Sigmoid colon (tissue), 7 donors: Measurements from ENCODE around the gene BGLAP. TPM values are rescaled to one million over a fixed set of nuclear protein-coding genes. Genes with fewer than 3 reads are reported as not detected.

ENCODE experiments used
- DNase-seq: peaks from one replicate; pipeline ENCODE4 v3.0.0-alpha.2; 2019
- H3K27ac ChIP-seq, 4 donors: fragments of 200-600 bp; sonication (generic); one replicate each; pipeline ENCODE4 v1.5.1; 2016 to 2019; ENCODE audit warnings: mild to moderate bottlenecking in 1 of 4
- H3K27me3 ChIP-seq, 3 donors: fragments of 200-600 bp; sonication (generic); one replicate each; pipeline ENCODE4 v1.5.1; 2019; ENCODE audit warnings: mild to moderate bottlenecking in 1 of 3
- H3K36me3 ChIP-seq, 4 donors: fragments of 200-600 bp; sonication (generic); one replicate each; pipeline ENCODE4 v1.5.1; 2016 to 2019
- H3K4me1 ChIP-seq, 4 donors: fragments of 200-600 bp; sonication (generic); one replicate each; pipeline ENCODE4 v1.5.1; 2017 to 2019
- H3K4me3 ChIP-seq, 4 donors: fragments of 200-600 bp; sonication (generic); one replicate each; pipeline ENCODE4 v1.5.1; 2017 to 2019; ENCODE audit warnings: mild to moderate bottlenecking in 2 of 4, moderate library complexity in 1 of 4
- H3K9me3 ChIP-seq, 4 donors: fragments of 200-600 bp in 3 of 4; sonication (generic) in 3 of 4; one replicate each; pipeline versions ENCODE4 v1.5.1 to v1.6.1; 2013 to 2019
- EP300 ChIP-seq, 4 donors: sonication (generic); formaldehyde crosslinking; IDR thresholded peaks; one replicate each; pipeline ENCODE4 v1.6.1; 2017; ENCODE audit warnings: antibody characterized with exemption in 4 of 4
- POLR2A ChIP-seq, 2 donors: fragments of 450-650 bp; IDR thresholded peaks; one replicate each; pipeline ENCODE4 v1.6.1; 2016; ENCODE audit warnings: antibody characterized with exemption in 2 of 2, mild to moderate bottlenecking in 2 of 2, moderate library complexity in 2 of 2
- POLR2AphosphoS5 ChIP-seq, 4 donors: sonication (generic); formaldehyde crosslinking; IDR thresholded peaks; one replicate each; pipeline ENCODE4 v1.6.1; 2017; ENCODE audit warnings: antibody characterized with exemption in 4 of 4
- WGBS, 2 donors: extraction: QIAGEN DNeasy Blood & Tissue Kit; methylation state at CpG; one replicate each; pipeline ENCODE4 v1.1.7; 2013; 5-methylcytosine and 5-hydroxymethylcytosine counted together
- intact Hi-C: fragments of 100-400 bp; cut with DNase I; formaldehyde crosslinking; loops from one replicate; pipeline ENCODE4 v1.15.1; 2023
- polyA plus RNA-seq, 3 donors: library from polyadenylated mRNA; stranded (reverse); fragments of 200-250 nt; gene quantifications; one replicate each; pipeline ENCODE4 v1.2.3, GENCODE V29; 2013
- total RNA-seq, 4 donors: library from RNA; depleted of rRNA; stranded (reverse); fragments of >200 nt; gene quantifications; one replicate each; pipeline ENCODE4 v1.1.0, GENCODE V29; 2016
- TF ChIP-seq, protein P1 (sequence below), 4 experiments: fragments of 450-650 bp in 3 of 4; fragments of 200-600 bp in 1 of 4; IDR thresholded peaks; one replicate each; pipeline ENCODE4 v1.5.1; 2016 to 2019; ENCODE audit warnings: antibody characterized with exemption in 4 of 4, mild to moderate bottlenecking in 3 of 4, moderate library complexity in 2 of 4
- donor health status: healthy with polysubstance abuse.
- donor health status: Bipolar disorder and iron deficiency.
- donor health status: healthy.

BGLAP gene
- total and polyA plus RNA-seq, 7 donors, result 1.0 to 15.9 (median 4.3) TPM; not detected in 2

DNA sequence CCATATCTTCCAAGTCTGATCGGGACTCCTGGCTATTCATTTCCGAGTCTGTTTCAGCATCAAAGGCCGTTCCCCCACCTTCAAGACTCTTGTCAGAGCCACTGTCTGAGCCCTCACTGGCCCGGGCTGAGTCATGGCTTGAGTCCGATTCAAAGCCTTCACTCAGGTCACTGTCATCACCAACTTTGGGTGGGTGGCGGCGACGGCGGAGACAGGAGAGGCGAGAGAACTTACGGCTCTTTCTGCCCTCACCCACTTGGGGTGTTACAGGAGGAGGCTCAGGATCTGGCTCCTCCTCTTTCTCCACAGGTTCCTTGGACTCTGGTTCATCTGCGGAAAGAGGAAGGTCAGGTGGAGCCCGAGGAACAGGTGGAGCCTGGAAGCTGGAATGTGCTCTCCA is 24.1 kb downstream of the BGLAP start:
- Histone ChIP-seq H3K27ac (no peak overlapping the region), H3K4me1 (peaks cover 0 to 5% (median 0%) of the 10 kb centered on the region in 4 donors), H3K9me3 (no peaks in the 10 kb centered on the region), H3K36me3 (peaks cover 41 to 99% (median 70%) of the 10 kb centered on the region in 4 donors), H3K4me3 (no peak overlapping the region), H3K27me3 (no peaks in the 10 kb centered on the region)
- intact Hi-C loops, result no loop called here
- TF ChIP-seq EP300 (IDR thresholded peaks at IDR 0.05), result no peak
- no peak for TF ChIP-seq POLR2AphosphoS5 (IDR thresholded peaks at IDR 0.05)
- TF ChIP-seq POLR2A (IDR thresholded peaks at IDR 0.05), result no peak
- TF ChIP-seq, protein P1, sequence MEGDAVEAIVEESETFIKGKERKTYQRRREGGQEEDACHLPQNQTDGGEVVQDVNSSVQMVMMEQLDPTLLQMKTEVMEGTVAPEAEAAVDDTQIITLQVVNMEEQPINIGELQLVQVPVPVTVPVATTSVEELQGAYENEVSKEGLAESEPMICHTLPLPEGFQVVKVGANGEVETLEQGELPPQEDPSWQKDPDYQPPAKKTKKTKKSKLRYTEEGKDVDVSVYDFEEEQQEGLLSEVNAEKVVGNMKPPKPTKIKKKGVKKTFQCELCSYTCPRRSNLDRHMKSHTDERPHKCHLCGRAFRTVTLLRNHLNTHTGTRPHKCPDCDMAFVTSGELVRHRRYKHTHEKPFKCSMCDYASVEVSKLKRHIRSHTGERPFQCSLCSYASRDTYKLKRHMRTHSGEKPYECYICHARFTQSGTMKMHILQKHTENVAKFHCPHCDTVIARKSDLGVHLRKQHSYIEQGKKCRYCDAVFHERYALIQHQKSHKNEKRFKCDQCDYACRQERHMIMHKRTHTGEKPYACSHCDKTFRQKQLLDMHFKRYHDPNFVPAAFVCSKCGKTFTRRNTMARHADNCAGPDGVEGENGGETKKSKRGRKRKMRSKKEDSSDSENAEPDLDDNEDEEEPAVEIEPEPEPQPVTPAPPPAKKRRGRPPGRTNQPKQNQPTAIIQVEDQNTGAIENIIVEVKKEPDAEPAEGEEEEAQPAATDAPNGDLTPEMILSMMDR (IDR thresholded peaks at IDR 0.05), result no peak
- no peak for DNase-seq
- WGBS, 2 donors, result 92 to 95% methylated on average over 13 of the region's 13 CpGs

DNA sequence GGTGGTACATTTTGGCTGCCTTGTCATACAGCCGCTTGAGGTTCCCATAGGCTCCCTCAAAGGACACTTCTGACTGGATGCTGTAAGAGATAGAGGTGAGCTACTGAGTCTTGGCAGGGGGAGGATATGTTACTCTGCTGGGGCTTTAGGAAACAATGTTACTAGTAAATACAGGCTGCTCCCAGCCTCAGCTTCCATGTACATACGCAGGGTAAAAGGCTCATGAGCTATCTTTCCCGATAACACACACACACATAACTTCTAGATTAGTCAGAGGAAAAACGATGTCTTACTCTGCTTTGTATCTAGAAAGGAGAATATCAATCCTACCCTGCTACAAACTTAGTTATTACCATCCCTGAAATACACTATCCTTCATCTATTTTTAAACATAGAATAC is 26.4 kb downstream of the BGLAP start:
- 92% methylated on average over 4 of the region's 4 CpGs for WGBS, 2 donors
- H3K36me3 ChIP-seq, result peaks cover 34 to 99% (median 75%) of the 10 kb centered on the region in 4 donors

DNA sequence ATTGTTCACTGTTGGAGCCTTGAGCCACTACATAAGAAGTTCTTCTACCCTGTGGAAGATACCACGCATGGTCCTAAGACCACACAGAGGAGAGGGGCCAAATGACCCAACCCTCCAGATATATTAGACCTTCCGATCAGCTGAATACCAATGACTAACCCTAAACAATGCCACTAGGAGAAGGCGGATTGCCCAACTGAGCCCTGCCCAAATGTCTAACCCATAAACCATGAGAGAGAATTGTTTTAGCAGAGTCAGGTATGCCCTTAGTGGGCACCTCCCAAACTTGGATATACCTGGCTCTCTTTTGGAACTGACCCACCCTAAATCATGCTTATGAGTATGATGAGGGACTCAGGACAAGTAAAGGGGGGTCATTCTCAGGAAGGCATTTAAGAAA is 28.3 kb downstream of the BGLAP start:
- no peak overlapping the region for H3K27ac ChIP-seq
- H3K27me3 ChIP-seq, result no peaks in the 10 kb centered on the region
- WGBS, 2 donors, result 93 to 97% methylated on average over 3 of the region's 3 CpGs
- no peak for DNase-seq
- TF ChIP-seq, protein P1 (IDR thresholded peaks at IDR 0.05), result no peak
- no peak for TF ChIP-seq POLR2A (IDR thresholded peaks at IDR 0.05)
- no peak for TF ChIP-seq POLR2AphosphoS5 (IDR thresholded peaks at IDR 0.05)
- no peak for TF ChIP-seq EP300 (IDR thresholded peaks at IDR 0.05)
- H3K36me3 ChIP-seq, result peaks cover 39 to 100% (median 81%) of the 10 kb centered on the region in 4 donors
- no peaks in the 10 kb centered on the region for H3K9me3 ChIP-seq
- no peaks in the 10 kb centered on the region for H3K4me1 ChIP-seq
- intact Hi-C loops, result no loop called here
- H3K4me3 ChIP-seq, result no peak overlapping the region

More for the DNA sequence above, 26.4 kb downstream of the BGLAP start:
- Histone ChIP-seq H3K4me3 (no peak overlapping the region), H3K9me3 (no peaks in the 10 kb centered on the region), H3K27me3 (no peaks in the 10 kb centered on the region), H3K4me1 (peaks cover 0 to under 1% (median 0%) of the 10 kb centered on the region in 4 donors), H3K27ac (no peak overlapping the region)
- TF ChIP-seq, protein P1 (IDR thresholded peaks at IDR 0.05), result no peak
- TF ChIP-seq POLR2AphosphoS5 (IDR thresholded peaks at IDR 0.05), result no peak
- TF ChIP-seq EP300 (IDR thresholded peaks at IDR 0.05), result no peak
- no peak for TF ChIP-seq POLR2A (IDR thresholded peaks at IDR 0.05)
- no peak for DNase-seq
- intact Hi-C loops, result no loop called here

DNA sequence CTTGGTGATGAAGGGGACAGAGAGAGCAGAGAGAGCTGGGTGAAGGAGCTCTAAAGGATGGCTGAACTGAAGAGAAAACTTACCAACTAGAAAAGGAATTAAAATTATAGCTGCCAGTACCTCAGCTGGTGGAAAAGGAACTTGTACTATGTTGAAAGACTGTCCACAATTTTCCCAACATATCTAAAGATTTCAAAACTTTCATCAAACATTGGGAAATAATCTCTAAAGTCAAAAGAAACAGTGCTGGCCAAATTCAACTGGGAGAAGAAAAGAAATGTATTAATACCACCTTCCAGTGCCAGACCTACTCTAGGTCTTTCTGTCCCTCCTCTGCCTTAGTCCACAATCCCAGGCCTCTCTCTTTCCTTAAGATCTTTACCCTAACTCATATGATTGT is 34.5 kb downstream of the BGLAP start:
- peaks cover 21 to 74% (median 53%) of the 10 kb centered on the region in 4 donors for H3K36me3 ChIP-seq
- H3K4me1 ChIP-seq, result peaks cover 0 to 16% (median 8%) of the 10 kb centered on the region in 4 donors
- no peaks in the 10 kb centered on the region for H3K27me3 ChIP-seq
- intact Hi-C loops, result no loop called here
- TF ChIP-seq, protein P1 (IDR thresholded peaks at IDR 0.05), result no peak
- TF ChIP-seq EP300 (IDR thresholded peaks at IDR 0.05) (no peak), POLR2AphosphoS5 (IDR thresholded peaks at IDR 0.05) (no peak), POLR2A (IDR thresholded peaks at IDR 0.05) (no peak)
- DNase-seq, result no peak
- H3K27ac ChIP-seq, result no peak overlapping the region
- H3K9me3 ChIP-seq, result no peaks in the 10 kb centered on the region
- no peak overlapping the region for H3K4me3 ChIP-seq

DNA sequence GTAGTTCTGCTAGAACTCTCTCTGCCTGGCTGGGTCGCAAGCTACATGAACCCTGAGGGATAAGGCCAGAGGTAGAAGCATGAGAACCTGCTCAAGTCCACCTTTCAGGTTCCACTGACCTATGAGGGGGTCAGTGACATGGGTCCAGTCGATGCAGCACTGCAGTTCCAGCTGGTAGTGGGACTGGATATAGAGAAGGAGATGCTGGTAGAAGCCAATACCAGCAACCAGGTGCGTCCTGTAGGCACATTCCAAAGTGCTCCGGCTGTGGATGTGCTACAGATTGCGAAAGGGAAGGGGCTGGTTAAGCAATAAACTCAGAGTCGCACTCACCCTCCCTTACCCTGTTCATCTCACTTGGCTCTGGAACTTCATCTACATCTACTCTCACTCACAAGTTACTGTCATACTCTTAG is 35.0 kb downstream of the BGLAP start:
- no peak for DNase-seq
- WGBS, 2 donors, result 75 to 89% methylated on average over 6 of the region's 6 CpGs
- Histone ChIP-seq H3K27ac (no peak overlapping the region), H3K4me1 (peaks cover 0 to 20% (median 13%) of the 10 kb centered on the region in 4 donors), H3K4me3 (no peak overlapping the region), H3K9me3 (no peaks in the 10 kb centered on the region), H3K36me3 (peaks cover 21 to 70% (median 49%) of the 10 kb centered on the region in 4 donors), H3K27me3 (no peaks in the 10 kb centered on the region)
- intact Hi-C loops, result no loop called here
- no peak for TF ChIP-seq POLR2A (IDR thresholded peaks at IDR 0.05)
- TF ChIP-seq POLR2AphosphoS5 (IDR thresholded peaks at IDR 0.05), result no peak
- TF ChIP-seq EP300 (IDR thresholded peaks at IDR 0.05), result no peak
- TF ChIP-seq, protein P1 (IDR thresholded peaks at IDR 0.05), result no peak
